Neural cell (in vitro differentiated cells): ENCODE data around the gene NEURL4.

Experiments
- CTCF ChIP-seq: fragments of 450-650 bp; IDR thresholded peaks from 2 replicates; pipeline ENCODE4 v1.5.1; 2014; ENCODE audit warnings: antibody characterized with exemption, mild to moderate bottlenecking, moderate library complexity; ENCODE audit not compliant: poor library complexity, severe bottlenecking
- EP300 ChIP-seq: fragments of 450-650 bp; conservative IDR thresholded peaks from 2 replicates; pipeline ENCODE4 v1.6.1; 2014; ENCODE audit warnings: antibody characterized with exemption, mild to moderate bottlenecking, moderate library complexity; ENCODE audit not compliant: poor library complexity, severe bottlenecking
- POLR2AphosphoS5 ChIP-seq: IDR thresholded peaks from 2 replicates; pipeline ENCODE4 v1.6.1; 2012
- SMC3 ChIP-seq: fragments of 450-650 bp; conservative IDR thresholded peaks from 2 replicates; pipeline ENCODE4 v1.6.1; 2014; ENCODE audit warnings: antibody characterized with exemption, mild to moderate bottlenecking, moderate library complexity; ENCODE audit not compliant: poor library complexity
- TAF1 ChIP-seq: IDR thresholded peaks from 2 replicates; pipeline ENCODE4 v1.6.1; 2012; ENCODE audit warnings: low read depth
- TF ChIP-seq, protein P1 (sequence below): IDR thresholded peaks from 2 replicates; pipeline ENCODE4 v1.6.1; 2012; ENCODE audit warnings: borderline replicate concordance

DNA sequence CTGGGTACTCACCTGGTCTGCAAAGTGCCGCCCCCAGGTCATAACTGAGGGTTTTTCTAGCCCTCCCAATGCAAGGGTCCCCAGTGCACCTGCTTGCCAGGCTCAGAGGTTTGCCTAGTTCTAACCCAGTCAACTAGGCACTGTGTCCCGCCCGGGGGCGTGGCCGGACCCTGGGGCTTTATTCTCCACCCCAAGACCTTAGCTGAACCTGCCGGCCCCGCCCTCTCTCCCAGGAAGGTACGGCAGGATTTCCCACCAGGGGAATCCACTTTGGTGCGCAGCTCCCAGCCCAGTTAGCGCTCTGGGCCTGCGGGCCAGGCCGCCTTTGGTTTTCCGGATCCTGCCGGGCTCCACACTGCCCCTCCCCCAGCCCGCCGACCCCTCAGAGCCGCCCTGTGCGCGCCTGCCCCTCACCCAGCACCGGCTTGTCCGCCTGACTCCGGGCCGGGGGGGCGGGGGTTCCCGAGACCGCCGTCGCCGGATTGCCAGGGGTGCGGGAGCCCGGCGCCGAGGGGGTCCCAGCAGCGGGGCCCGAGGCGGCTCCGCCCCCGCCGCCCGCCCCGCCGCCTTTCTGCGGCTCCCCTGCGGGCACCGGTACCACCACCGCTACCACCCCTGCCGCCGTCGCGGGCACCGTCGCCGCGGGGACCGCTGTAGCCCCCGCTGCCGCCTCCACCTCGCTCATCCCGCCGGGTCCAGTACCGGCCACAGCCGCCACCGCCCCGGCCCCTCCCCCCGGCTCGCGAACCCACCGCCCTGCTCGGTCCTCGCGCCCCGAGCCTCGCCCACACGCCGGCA, 35.1 kb downstream of the NEURL4 start:
- TF ChIP-seq, protein P1, sequence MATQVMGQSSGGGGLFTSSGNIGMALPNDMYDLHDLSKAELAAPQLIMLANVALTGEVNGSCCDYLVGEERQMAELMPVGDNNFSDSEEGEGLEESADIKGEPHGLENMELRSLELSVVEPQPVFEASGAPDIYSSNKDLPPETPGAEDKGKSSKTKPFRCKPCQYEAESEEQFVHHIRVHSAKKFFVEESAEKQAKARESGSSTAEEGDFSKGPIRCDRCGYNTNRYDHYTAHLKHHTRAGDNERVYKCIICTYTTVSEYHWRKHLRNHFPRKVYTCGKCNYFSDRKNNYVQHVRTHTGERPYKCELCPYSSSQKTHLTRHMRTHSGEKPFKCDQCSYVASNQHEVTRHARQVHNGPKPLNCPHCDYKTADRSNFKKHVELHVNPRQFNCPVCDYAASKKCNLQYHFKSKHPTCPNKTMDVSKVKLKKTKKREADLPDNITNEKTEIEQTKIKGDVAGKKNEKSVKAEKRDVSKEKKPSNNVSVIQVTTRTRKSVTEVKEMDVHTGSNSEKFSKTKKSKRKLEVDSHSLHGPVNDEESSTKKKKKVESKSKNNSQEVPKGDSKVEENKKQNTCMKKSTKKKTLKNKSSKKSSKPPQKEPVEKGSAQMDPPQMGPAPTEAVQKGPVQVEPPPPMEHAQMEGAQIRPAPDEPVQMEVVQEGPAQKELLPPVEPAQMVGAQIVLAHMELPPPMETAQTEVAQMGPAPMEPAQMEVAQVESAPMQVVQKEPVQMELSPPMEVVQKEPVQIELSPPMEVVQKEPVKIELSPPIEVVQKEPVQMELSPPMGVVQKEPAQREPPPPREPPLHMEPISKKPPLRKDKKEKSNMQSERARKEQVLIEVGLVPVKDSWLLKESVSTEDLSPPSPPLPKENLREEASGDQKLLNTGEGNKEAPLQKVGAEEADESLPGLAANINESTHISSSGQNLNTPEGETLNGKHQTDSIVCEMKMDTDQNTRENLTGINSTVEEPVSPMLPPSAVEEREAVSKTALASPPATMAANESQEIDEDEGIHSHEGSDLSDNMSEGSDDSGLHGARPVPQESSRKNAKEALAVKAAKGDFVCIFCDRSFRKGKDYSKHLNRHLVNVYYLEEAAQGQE, result no peak
- TF ChIP-seq CTCF (no peak), EP300 (no peak), TAF1 (no peak), POLR2AphosphoS5 (no peak), SMC3 (no peak)
